Neural progenitor cell (in vitro differentiated cells): ENCODE data around the gene RNF6. TPM values are rescaled to one million over a fixed set of nuclear protein-coding genes. Genes with fewer than 3 reads are reported as not detected.

Source experiments
- DNase-seq: peaks from one replicate; pipeline ENCODE4 v3.0.0-alpha.2; 2016; ENCODE audit warnings: low spot score
- H2AFZ ChIP-seq: fragments of 200-600 bp; sonication (generic); replicated peaks from 2 replicates; pipeline ENCODE4 v1.6.1; 2016; ENCODE audit warnings: antibody characterized with exemption
- H3F3A ChIP-seq: fragments of 200-600 bp; sonication (generic); 2 replicates; pipeline ENCODE4 v1.6.1; 2016; ENCODE audit warnings: antibody characterized with exemption, low read depth
- H3K27ac ChIP-seq: fragments of 200-600 bp; sonication (generic); 2 replicates; pipeline ENCODE4 v1.5.1; 2016; ENCODE audit warnings: mild to moderate bottlenecking
- H3K27me3 ChIP-seq: fragments of 200-600 bp; sonication (generic); 2 replicates; pipeline ENCODE4 v1.6.1; 2016; ENCODE audit warnings: mild to moderate bottlenecking, moderate library complexity
- H3K36me3 ChIP-seq: fragments of 200-600 bp; sonication (generic); 2 replicates; pipeline ENCODE4 v1.5.1; 2016
- H3K4me1 ChIP-seq: fragments of 200-600 bp; sonication (generic); 2 replicates; pipeline ENCODE4 v1.6.1; 2016; ENCODE audit warnings: mixed run types
- H3K4me2 ChIP-seq: fragments of 200-600 bp; sonication (generic); 2 replicates; pipeline ENCODE4 v1.6.1; 2016
- H3K4me3 ChIP-seq: fragments of 200-600 bp; sonication (generic); 2 replicates; pipeline ENCODE4 v1.5.1; 2016
- H3K79me2 ChIP-seq: fragments of 200-600 bp; sonication (generic); 2 replicates; pipeline ENCODE4 v1.6.1; 2016; ENCODE audit warnings: low read depth
- H3K9ac ChIP-seq: fragments of 200-600 bp; sonication (generic); 2 replicates; pipeline ENCODE4 v1.6.1; 2016
- H3K9me3 ChIP-seq: fragments of 200-600 bp; sonication (generic); 2 replicates; pipeline ENCODE4 v1.5.1; 2016; ENCODE audit warnings: low read depth
- H4K20me1 ChIP-seq: fragments of 200-600 bp; sonication (generic); 2 replicates; pipeline ENCODE4 v1.6.1; 2016; ENCODE audit warnings: low read depth
- H3K27ac Mint-ChIP-seq: 3 replicates; pipeline ENCODE4 v1.8.0; 2021; ENCODE audit warnings: mixed read lengths
- H3K27me3 Mint-ChIP-seq: 2 replicates; pipeline ENCODE4 v1.8.0; 2022; ENCODE audit warnings: low read depth, mild to moderate bottlenecking, inconsistent platforms, moderate library complexity, mixed read lengths; ENCODE audit not compliant: insufficient read depth
- H3K36me3 Mint-ChIP-seq: 3 replicates; pipeline ENCODE4 v1.8.0; 2021; ENCODE audit warnings: mixed read lengths
- H3K4me1 Mint-ChIP-seq: 3 replicates; pipeline ENCODE4 v1.8.0; 2021; ENCODE audit warnings: mixed read lengths
- H3K4me3 Mint-ChIP-seq: 3 replicates; pipeline ENCODE4 v1.8.0; 2021; ENCODE audit warnings: mild to moderate bottlenecking, moderate library complexity, mixed read lengths
- H3K9me3 Mint-ChIP-seq: 3 replicates; pipeline ENCODE4 v1.8.0; 2020; ENCODE audit warnings: mixed read lengths
- EZH2 ChIP-seq: fragments of 200-600 bp; sonication (generic); IDR thresholded peaks from 2 replicates; pipeline ENCODE4 v1.6.1; 2017; ENCODE audit warnings: antibody characterized with exemption, mild to moderate bottlenecking, moderate library complexity
- EZH2phosphoT487 ChIP-seq: fragments of 200-600 bp; sonication (generic); IDR thresholded peaks from 2 replicates; pipeline ENCODE4 v1.6.1; 2017; ENCODE audit warnings: antibody characterized with exemption
- total RNA-seq: library from RNA; depleted of rRNA; stranded (reverse); fragments of >200 nt; gene quantifications from 2 replicates; pipeline ENCODE4 v1.2.3, GENCODE V29; 2015; ENCODE audit warnings: low replicate concordance
- TF ChIP-seq, protein P1 (sequence below): fragments of 200-600 bp; sonication (generic); IDR thresholded peaks from 2 replicates; pipeline ENCODE4 v1.5.1; 2017; ENCODE audit warnings: antibody characterized with exemption, mild to moderate bottlenecking

Gene RNF6
- total RNA-seq, 1 donor from 2014 or later = 25.3 TPM

- Mint-ChIP-seq H3K27ac (peak overlapping the region; percentile 100), H3K36me3 (peaks cover 7% of the 10 kb centered on the region), H3K9me3 (no peaks in the 10 kb centered on the region)
Observed at GRCh38 chr13:26222520-26223046, 469 bp upstream of the RNF6 start.

DNA sequence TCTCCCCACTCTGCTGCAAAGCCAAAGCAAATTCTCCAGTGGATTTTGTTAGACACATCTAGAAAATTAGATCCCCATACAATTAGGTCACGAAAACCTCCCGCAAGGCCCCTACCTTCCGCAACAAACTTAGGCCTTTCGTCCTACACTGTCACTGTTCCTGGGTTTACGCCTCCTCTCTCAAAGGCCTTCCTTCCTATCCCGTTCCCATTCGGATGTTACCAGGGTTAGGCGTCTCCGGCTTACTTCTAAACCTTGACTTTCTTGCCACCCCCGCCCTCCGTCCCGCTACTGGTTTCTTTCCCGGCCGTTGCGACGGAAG lies 754 bp downstream of the RNF6 start:
- H3K79me2 ChIP-seq = peaks cover 20% of the 10 kb centered on the region
- peaks cover 10% of the 10 kb centered on the region for H3K4me1 ChIP-seq
- H3K27me3 ChIP-seq = peaks cover 20% of the 10 kb centered on the region
- Mint-ChIP-seq H3K27me3 (peaks cover 5% of the 10 kb centered on the region), H3K27ac (peak overlapping the region; percentile 99), H3K9me3 (no peaks in the 10 kb centered on the region), H3K4me1 (peaks cover 27% of the 10 kb centered on the region), H3K36me3 (peaks cover 14% of the 10 kb centered on the region), H3K4me3 (peak overlapping the region; percentile 99)
- DNase-seq = no peak
- TF ChIP-seq, protein P1, sequence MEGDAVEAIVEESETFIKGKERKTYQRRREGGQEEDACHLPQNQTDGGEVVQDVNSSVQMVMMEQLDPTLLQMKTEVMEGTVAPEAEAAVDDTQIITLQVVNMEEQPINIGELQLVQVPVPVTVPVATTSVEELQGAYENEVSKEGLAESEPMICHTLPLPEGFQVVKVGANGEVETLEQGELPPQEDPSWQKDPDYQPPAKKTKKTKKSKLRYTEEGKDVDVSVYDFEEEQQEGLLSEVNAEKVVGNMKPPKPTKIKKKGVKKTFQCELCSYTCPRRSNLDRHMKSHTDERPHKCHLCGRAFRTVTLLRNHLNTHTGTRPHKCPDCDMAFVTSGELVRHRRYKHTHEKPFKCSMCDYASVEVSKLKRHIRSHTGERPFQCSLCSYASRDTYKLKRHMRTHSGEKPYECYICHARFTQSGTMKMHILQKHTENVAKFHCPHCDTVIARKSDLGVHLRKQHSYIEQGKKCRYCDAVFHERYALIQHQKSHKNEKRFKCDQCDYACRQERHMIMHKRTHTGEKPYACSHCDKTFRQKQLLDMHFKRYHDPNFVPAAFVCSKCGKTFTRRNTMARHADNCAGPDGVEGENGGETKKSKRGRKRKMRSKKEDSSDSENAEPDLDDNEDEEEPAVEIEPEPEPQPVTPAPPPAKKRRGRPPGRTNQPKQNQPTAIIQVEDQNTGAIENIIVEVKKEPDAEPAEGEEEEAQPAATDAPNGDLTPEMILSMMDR = no peak
- TF ChIP-seq EZH2phosphoT487 = no peak
- TF ChIP-seq EZH2 = no peak
- H3F3A ChIP-seq = peaks cover 27% of the 10 kb centered on the region
- H3K9ac ChIP-seq = peak overlapping the region; percentile 63
- peak overlapping the region; percentile 78 for H2AFZ ChIP-seq
- H3K9me3 ChIP-seq = no peaks in the 10 kb centered on the region
- no peak overlapping the region for H3K27ac ChIP-seq
- no peaks in the 10 kb centered on the region for H4K20me1 ChIP-seq
- peak overlapping the region; percentile 76 for H3K4me3 ChIP-seq
- peaks cover 13% of the 10 kb centered on the region for H3K36me3 ChIP-seq
- peak overlapping the region; percentile 85 for H3K4me2 ChIP-seq

More at GRCh38 chr13:26222520-26223046, 469 bp upstream of the RNF6 start:
- no peak for DNase-seq
- Histone ChIP-seq H3K4me2 (peak overlapping the region; percentile 85), H3K27ac (peak overlapping the region; percentile 96), H3K9me3 (no peaks in the 10 kb centered on the region), H3K27me3 (peaks cover 20% of the 10 kb centered on the region), H3K4me3 (peak overlapping the region; percentile 76), H3K36me3 (peaks cover 5% of the 10 kb centered on the region), H3F3A (peaks cover 27% of the 10 kb centered on the region), H3K4me1 (peaks cover 10% of the 10 kb centered on the region), H3K9ac (peak overlapping the region; percentile 82), H4K20me1 (no peaks in the 10 kb centered on the region), H3K79me2 (peaks cover 20% of the 10 kb centered on the region), H2AFZ (peak overlapping the region; percentile 96)
- peaks cover 5% of the 10 kb centered on the region for H3K27me3 Mint-ChIP-seq
- TF ChIP-seq, protein P1 = no peak
- TF ChIP-seq EZH2 = no peak
- no peak for TF ChIP-seq EZH2phosphoT487
- H3K4me1 Mint-ChIP-seq = peaks cover 27% of the 10 kb centered on the region
- peak overlapping the region; percentile 99 for H3K4me3 Mint-ChIP-seq

- DNase-seq = no peak
- TF ChIP-seq EZH2 (no peak), EZH2phosphoT487 (no peak)
- TF ChIP-seq, protein P1 = no peak
- no peak overlapping the region for H3K27ac Mint-ChIP-seq
Observed at GRCh38 chr13:26220575-26220974, 1.5 kb downstream of the RNF6 start.

More at GRCh38 chr13:26220575-26220974, 1.5 kb downstream of the RNF6 start:
- Histone ChIP-seq H3F3A (peaks cover 27% of the 10 kb centered on the region), H3K36me3 (peaks cover 19% of the 10 kb centered on the region), H4K20me1 (no peaks in the 10 kb centered on the region), H3K79me2 (peaks cover 20% of the 10 kb centered on the region), H3K4me3 (peak overlapping the region; percentile 76), H3K27ac (no peak overlapping the region), H3K9me3 (no peaks in the 10 kb centered on the region), H3K4me1 (peaks cover 10% of the 10 kb centered on the region), H3K27me3 (peaks cover 20% of the 10 kb centered on the region), H2AFZ (no peak overlapping the region), H3K4me2 (peak overlapping the region; percentile 85), H3K9ac (peak overlapping the region; percentile 63)
- H3K27me3 Mint-ChIP-seq = peaks cover 5% of the 10 kb centered on the region
- peaks cover 14% of the 10 kb centered on the region for H3K36me3 Mint-ChIP-seq
- H3K4me3 Mint-ChIP-seq = peak overlapping the region; percentile 99
- no peaks in the 10 kb centered on the region for H3K9me3 Mint-ChIP-seq
- peaks cover 27% of the 10 kb centered on the region for H3K4me1 Mint-ChIP-seq
